Cardiac muscle cell (in vitro differentiated cells and primary cell): Measurements from ENCODE around the gene KIAA1671. TPM values are rescaled to one million over a fixed set of nuclear protein-coding genes. Genes with fewer than 3 reads are reported as not detected.

ENCODE experiments used
- DNase-seq, 2 donors: peaks; one replicate each; pipeline versions ENCODE4 v3.0.0 to v3.0.0-alpha.2; 2010 to 2017; ENCODE audit warnings: low read depth in 1 of 2, low spot score in 1 of 2
- H3K27ac ChIP-seq: fragments of 200-600 bp; sonication (generic); 2 replicates; pipeline ENCODE4 v1.5.1; 2016
- H3K27me3 ChIP-seq: fragments of 200-600 bp; sonication (generic); 2 replicates; pipeline ENCODE4 v1.6.0; 2016; ENCODE audit warnings: control low read depth
- H3K36me3 ChIP-seq: fragments of 200-600 bp; sonication (generic); 2 replicates; pipeline ENCODE4 v1.5.1; 2016; ENCODE audit warnings: control low read depth
- H3K4me1 ChIP-seq: fragments of 200-600 bp; sonication (generic); 2 replicates; pipeline ENCODE4 v1.8.1; 2017; ENCODE audit warnings: low read depth, mild to moderate bottlenecking, mixed run types
- H3K4me3 ChIP-seq: fragments of 200-600 bp; sonication (generic); 2 replicates; pipeline ENCODE4 v1.5.1; 2016; ENCODE audit warnings: mild to moderate bottlenecking
- H3K9me3 ChIP-seq: fragments of 200-600 bp; sonication (generic); 2 replicates; pipeline ENCODE4 v1.5.1; 2017; ENCODE audit warnings: low read depth, mild to moderate bottlenecking, control low read depth
- CTCF ChIP-seq: IDR thresholded peaks from 2 replicates; pipeline ENCODE4 v1.5.1; 2012; ENCODE audit warnings: low read depth, mild to moderate bottlenecking, low read length
- polyA plus RNA-seq: library from polyadenylated mRNA; unstranded; fragments of >200 nt; fragmentation: Nextera tagmentation; extraction: Ambion mirVana; gene quantifications from 2 replicates; pipeline ENCODE4 v1.2.1, GENCODE V29; 2016
- total RNA-seq: library from RNA; depleted of rRNA; stranded (reverse); fragments of >200 nt; gene quantifications from 2 replicates; pipeline ENCODE4 v1.2.3, GENCODE V29; 2016

The KIAA1671 gene
- total and polyA plus RNA-seq, 2 experiments from 2014 or later = 10.9 to 37.3 TPM

DNA sequence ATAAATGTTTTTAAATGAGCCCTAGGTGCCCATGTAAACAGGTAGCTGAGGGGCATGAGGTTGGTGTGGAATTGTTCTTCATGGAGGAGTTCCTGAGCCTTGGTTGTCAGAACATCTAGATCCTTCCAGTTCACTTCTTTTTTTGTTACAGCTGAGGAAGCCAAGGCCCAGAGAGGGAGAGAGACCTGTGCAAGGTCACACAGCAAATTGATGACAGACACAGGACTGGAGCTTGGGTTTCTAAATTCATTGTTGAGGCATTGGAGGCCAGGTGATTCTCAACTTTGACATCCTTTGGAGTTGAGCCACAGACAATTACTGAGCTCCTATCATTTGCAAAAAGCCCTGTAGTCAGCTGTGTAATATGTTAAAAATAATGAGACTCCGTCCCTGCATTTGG is 174.0 kb downstream of the KIAA1671 start:
- H3K4me3 ChIP-seq = no peak overlapping the region
- H3K9me3 ChIP-seq = no peaks in the 10 kb centered on the region
- no peak overlapping the region for H3K27ac ChIP-seq
- no peak for TF ChIP-seq CTCF
- H3K36me3 ChIP-seq = no peaks in the 10 kb centered on the region
- H3K27me3 ChIP-seq = no peaks in the 10 kb centered on the region
- DNase-seq = no peak
- no peaks in the 10 kb centered on the region for H3K4me1 ChIP-seq

- no peaks in the 10 kb centered on the region for H3K9me3 ChIP-seq
- H3K4me1 ChIP-seq = no peaks in the 10 kb centered on the region
- H3K27ac ChIP-seq = no peak overlapping the region
- DNase-seq = no peak
- H3K4me3 ChIP-seq = no peak overlapping the region
- no peak for TF ChIP-seq CTCF
- no peaks in the 10 kb centered on the region for H3K27me3 ChIP-seq
- H3K36me3 ChIP-seq = no peaks in the 10 kb centered on the region
These were observed 174.8 kb downstream of the KIAA1671 start for GRCh38 chr22:25127318-25127717.

GRCh38 chr22:25130462-25130861 is 177.9 kb downstream of the KIAA1671 start:
- TF ChIP-seq CTCF = no peak
- Histone ChIP-seq H3K36me3 (no peaks in the 10 kb centered on the region), H3K4me1 (no peaks in the 10 kb centered on the region), H3K27ac (no peak overlapping the region), H3K27me3 (no peaks in the 10 kb centered on the region), H3K4me3 (no peak overlapping the region), H3K9me3 (no peaks in the 10 kb centered on the region)
- no peak for DNase-seq

DNA sequence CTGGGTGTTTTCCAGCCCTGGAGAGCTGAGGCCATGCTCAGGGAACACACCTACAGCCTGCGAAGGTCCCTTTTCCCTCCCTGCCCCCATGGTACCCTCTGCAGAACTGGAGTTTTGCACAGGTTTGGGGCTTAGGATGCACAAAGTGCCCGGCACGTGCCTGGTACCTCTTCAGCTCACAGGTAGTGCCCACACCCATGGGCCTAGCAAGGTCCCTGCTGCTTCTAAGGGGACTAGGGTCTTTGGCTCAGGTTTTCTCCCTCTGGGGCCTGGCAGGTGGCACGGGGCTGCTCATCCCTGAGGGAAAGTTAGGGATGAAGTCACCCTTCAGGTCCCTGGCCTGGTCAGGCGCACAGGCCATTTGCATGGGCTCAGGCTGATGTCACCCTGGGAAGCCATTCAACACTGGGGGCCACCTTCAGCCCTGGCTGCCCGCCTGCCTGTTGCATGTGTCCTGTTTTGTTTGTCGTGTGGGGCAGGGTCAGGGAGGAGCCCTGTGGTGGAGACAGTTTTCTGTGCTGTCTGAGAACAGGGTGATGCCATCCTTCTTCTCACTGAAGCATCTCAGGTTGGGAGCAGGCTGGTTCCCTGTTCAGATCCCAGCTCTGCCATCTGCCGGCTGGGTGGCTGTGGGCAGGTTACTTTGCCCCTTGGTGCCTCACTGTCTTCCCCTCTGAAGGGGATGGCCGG is 178.8 kb downstream of the KIAA1671 start:
- no peaks in the 10 kb centered on the region for H3K4me1 ChIP-seq
- no peaks in the 10 kb centered on the region for H3K36me3 ChIP-seq
- H3K9me3 ChIP-seq = no peaks in the 10 kb centered on the region
- TF ChIP-seq CTCF = no peak
- H3K4me3 ChIP-seq = no peak overlapping the region
- no peak for DNase-seq
- no peak overlapping the region for H3K27ac ChIP-seq
- no peaks in the 10 kb centered on the region for H3K27me3 ChIP-seq

- H3K36me3 ChIP-seq = no peaks in the 10 kb centered on the region
- H3K27ac ChIP-seq = no peak overlapping the region
- H3K4me1 ChIP-seq = no peaks in the 10 kb centered on the region
- no peak overlapping the region for H3K4me3 ChIP-seq
- H3K27me3 ChIP-seq = no peaks in the 10 kb centered on the region
- no peak for DNase-seq
- H3K9me3 ChIP-seq = no peaks in the 10 kb centered on the region
- no peak for TF ChIP-seq CTCF
These were observed 181.5 kb downstream of the KIAA1671 start for GRCh38 chr22:25134028-25134427.

DNA sequence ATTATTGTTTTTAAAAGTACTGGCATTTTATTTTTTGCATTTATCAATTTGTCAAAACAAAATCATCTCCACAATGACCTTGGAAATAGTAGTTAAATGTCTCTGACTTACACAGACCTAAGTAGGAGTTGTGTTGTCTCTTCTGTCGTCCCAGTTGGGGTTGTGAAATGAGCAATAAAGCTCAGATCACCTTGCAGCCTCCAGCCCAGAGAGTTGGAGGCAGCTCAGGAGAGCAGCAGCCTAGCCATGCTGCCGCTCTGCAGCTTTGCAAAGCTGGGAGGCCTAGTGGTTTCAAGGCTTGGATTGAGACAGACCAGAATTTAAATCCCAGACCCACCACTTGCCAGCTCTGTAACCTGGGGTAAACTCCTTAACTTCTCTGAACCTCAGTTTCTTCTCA is 181.9 kb downstream of the KIAA1671 start:
- H3K4me1 ChIP-seq = no peaks in the 10 kb centered on the region

More for the DNA sequence above, 181.9 kb downstream of the KIAA1671 start:
- Histone ChIP-seq H3K9me3 (no peaks in the 10 kb centered on the region), H3K27me3 (no peaks in the 10 kb centered on the region), H3K4me3 (no peak overlapping the region), H3K36me3 (no peaks in the 10 kb centered on the region), H3K27ac (no peak overlapping the region)
- no peak for TF ChIP-seq CTCF
- no peak for DNase-seq
